Measurements from ENCODE around the gene SPATA25. TPM values are rescaled to one million over a fixed set of nuclear protein-coding genes. Genes with fewer than 3 reads are reported as not detected.
A peak's percentile ranks its signal among the peaks of the same experiment; 100 is the strongest.

The SPATA25 gene
- total and polyA plus RNA-seq, 2 experiments from 2014 or later: 7.4 to 42.8 TPM

DNA sequence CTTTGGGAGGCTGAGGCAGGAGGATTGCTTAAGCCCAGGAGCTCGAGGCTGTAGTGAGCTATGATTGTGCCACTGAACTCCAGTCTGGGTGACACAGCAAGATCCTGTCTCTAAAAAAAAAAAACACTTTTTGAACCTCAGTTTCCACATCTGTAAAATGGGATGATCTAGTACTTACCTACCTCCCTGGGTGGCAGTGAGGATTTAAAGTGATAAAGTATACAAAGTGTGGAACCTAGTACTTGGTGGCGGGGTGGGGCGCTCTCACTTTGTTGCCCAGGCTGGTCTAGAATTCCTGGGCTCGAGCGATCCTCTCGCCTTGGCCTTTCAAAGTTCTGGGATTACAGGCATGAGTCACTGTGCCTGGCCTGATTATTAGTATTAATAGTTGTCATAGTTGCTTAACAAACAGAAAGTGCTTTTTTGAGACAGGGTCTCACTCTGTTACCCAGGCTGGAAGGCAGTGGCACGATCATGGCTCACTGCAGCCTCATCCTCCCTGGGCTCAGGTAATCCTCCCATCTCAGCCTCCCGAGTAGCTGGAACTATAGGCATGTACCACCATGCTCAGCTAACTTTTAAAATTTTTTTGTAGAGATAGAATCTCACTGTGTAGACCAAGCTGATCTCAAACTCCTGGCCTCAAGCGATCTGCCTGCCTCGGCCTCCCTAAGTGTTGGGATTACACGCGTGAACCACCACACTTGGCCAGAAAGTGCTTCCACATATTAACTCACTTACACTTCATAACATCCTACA is 31.5 kb upstream of the SPATA25 start:
- Histone ChIP-seq H3K9me3 (ENCODE audit: low read depth) (no peaks in the 10 kb centered on the region), H3K4me3 (no peak overlapping the region), H3K36me3 (no peaks in the 10 kb centered on the region), H3K27me3 (no peaks in the 10 kb centered on the region), H3K4me1 (ENCODE audit: low read depth) (peaks cover 8% of the 10 kb centered on the region), H3K27ac (no peak overlapping the region)
- peak in 1 of 2 donors; percentile 50 for DNase-seq (ENCODE audit: low read depth in 1 of 2, low spot score in 1 of 2)
- TF ChIP-seq, protein P1, sequence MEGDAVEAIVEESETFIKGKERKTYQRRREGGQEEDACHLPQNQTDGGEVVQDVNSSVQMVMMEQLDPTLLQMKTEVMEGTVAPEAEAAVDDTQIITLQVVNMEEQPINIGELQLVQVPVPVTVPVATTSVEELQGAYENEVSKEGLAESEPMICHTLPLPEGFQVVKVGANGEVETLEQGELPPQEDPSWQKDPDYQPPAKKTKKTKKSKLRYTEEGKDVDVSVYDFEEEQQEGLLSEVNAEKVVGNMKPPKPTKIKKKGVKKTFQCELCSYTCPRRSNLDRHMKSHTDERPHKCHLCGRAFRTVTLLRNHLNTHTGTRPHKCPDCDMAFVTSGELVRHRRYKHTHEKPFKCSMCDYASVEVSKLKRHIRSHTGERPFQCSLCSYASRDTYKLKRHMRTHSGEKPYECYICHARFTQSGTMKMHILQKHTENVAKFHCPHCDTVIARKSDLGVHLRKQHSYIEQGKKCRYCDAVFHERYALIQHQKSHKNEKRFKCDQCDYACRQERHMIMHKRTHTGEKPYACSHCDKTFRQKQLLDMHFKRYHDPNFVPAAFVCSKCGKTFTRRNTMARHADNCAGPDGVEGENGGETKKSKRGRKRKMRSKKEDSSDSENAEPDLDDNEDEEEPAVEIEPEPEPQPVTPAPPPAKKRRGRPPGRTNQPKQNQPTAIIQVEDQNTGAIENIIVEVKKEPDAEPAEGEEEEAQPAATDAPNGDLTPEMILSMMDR (IDR thresholded peaks at IDR 0.05; ENCODE audit: low read depth, low read length): no peak

DNA sequence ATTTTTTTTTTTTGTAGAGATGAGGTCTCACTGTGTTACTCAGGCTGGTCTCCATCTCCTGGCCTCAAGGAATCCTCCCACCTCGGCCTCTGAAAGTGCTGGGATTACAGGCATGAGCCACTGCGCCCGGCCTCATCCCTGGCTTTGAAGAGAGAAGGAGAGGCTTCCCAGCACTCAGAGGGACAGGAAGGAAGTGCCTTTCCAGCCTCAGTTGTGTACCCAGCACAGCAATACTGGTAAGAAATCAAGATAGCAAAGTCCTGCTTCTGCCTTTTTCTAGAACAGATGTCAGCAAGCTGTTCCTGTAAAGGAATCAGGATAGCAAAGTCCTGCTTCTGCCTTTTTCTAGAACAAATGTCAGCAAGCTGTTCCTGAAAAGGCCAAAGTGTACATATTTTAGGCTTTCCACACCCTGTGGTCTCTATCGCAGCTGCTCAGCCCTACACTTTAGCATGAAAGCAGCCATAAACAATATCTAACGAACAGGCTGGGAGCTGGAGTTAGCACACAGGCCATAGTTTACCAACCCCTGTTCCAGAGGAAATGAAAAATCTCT is 30.8 kb upstream of the SPATA25 start:
- TF ChIP-seq, protein P1 (IDR thresholded peaks at IDR 0.05; ENCODE audit: low read depth, low read length): no peak
- no peaks in the 10 kb centered on the region for H3K27me3 ChIP-seq
- H3K27ac ChIP-seq: no peak overlapping the region
- peak in 1 of 2 donors; percentile 75 for DNase-seq (ENCODE audit: low read depth in 1 of 2, low spot score in 1 of 2)
- H3K4me3 ChIP-seq: no peak overlapping the region
- H3K9me3 ChIP-seq (ENCODE audit: low read depth): no peaks in the 10 kb centered on the region
- H3K36me3 ChIP-seq: no peaks in the 10 kb centered on the region
- H3K4me1 ChIP-seq (ENCODE audit: low read depth): peaks cover 8% of the 10 kb centered on the region

DNA sequence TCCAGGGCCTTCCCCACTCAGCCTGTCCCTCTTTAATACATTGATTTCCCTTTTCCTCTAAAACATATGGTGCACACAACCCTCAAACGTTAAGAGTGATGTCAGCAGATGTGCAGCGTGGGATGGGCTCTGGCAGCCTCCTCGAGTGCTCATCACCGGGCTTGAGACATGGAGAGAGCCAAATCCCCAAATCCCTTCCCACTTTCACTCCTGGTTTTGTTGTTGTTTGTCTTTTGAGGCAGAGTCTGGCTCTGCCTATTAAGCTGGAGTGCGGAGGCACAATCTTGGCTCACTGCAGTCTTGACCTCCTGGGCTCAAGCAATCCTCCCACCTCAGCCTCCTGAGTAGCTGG is 30.3 kb upstream of the SPATA25 start:
- H3K4me1 ChIP-seq (ENCODE audit: low read depth): peaks cover 7% of the 10 kb centered on the region
- H3K9me3 ChIP-seq (ENCODE audit: low read depth): no peaks in the 10 kb centered on the region
- TF ChIP-seq, protein P1 (IDR thresholded peaks at IDR 0.05; ENCODE audit: low read depth, low read length): no peak
- no peak overlapping the region for H3K27ac ChIP-seq
- peak in 1 of 2 donors; percentile 80 for DNase-seq (ENCODE audit: low read depth in 1 of 2, low spot score in 1 of 2)
- no peak overlapping the region for H3K4me3 ChIP-seq
- H3K27me3 ChIP-seq: no peaks in the 10 kb centered on the region
- H3K36me3 ChIP-seq: no peaks in the 10 kb centered on the region

DNA sequence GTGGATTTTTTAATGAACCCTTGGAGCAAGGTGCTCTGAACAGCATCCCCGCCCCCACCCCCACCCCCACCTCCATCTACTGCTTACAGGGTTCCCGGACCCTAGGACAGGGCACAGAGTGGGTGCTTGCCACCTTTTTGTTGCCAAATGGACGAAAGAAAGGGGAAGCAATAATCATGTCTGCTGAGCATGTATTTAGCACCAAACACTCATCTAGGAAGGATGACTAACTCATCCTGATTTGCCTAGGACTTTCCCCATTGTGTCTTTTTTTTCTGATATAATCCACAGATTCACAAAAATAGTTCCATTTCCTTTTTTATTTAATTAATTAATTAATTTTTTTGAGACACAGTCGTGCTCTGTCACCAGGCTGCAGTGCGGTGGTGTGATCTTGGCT is 25.7 kb upstream of the SPATA25 start:
- Histone ChIP-seq H3K4me1 (ENCODE audit: low read depth) (no peaks in the 10 kb centered on the region), H3K4me3 (no peak overlapping the region), H3K9me3 (ENCODE audit: low read depth) (no peaks in the 10 kb centered on the region), H3K27me3 (no peaks in the 10 kb centered on the region), H3K27ac (no peak overlapping the region), H3K36me3 (no peaks in the 10 kb centered on the region)
- TF ChIP-seq, protein P1 (IDR thresholded peaks at IDR 0.05; ENCODE audit: low read depth, low read length): no peak
- no peak for DNase-seq (ENCODE audit: low read depth in 1 of 2, low spot score in 1 of 2)

DNA sequence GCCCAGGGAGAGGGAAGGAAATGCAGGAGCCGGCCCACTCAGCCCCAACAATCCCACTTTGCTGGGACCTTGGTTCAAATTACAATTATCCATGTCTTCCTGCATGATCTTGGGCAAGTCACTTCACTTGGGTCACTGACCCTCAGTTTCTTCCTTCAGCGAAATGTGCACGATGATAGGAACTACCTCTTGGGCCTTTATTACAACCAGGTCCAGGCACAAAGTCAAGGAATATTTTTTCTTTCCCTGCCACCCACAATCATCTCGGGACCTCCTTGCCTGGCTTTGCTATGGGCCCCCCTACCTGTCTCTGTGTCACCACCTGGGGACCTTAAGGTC is 24.9 kb upstream of the SPATA25 start:
- Histone ChIP-seq H3K27ac (peak overlapping the region; percentile 81), H3K27me3 (no peaks in the 10 kb centered on the region), H3K36me3 (peaks cover 2% of the 10 kb centered on the region), H3K4me1 (ENCODE audit: low read depth) (no peaks in the 10 kb centered on the region), H3K4me3 (peak overlapping the region; percentile 40), H3K9me3 (ENCODE audit: low read depth) (no peaks in the 10 kb centered on the region)
- TF ChIP-seq, protein P1 (IDR thresholded peaks at IDR 0.05; ENCODE audit: low read depth, low read length): no peak
- DNase-seq (ENCODE audit: low read depth in 1 of 2, low spot score in 1 of 2): no peak
